Hematopoietic multipotent progenitor cell treated with erythropoietin and hydrocortisone succinate and interleukin-3 and kit ligand, for 8 days (in vitro differentiated cells): ENCODE results near the gene IDI2.

Source experiments
- DNase-seq: peaks from one replicate; pipeline ENCODE4 v3.0.0-alpha.2; 2015

The IDI2 gene

GRCh38 chr10:976316-976715 lies 49.3 kb downstream of the IDI2 start:
- no peak for DNase-seq

DNA sequence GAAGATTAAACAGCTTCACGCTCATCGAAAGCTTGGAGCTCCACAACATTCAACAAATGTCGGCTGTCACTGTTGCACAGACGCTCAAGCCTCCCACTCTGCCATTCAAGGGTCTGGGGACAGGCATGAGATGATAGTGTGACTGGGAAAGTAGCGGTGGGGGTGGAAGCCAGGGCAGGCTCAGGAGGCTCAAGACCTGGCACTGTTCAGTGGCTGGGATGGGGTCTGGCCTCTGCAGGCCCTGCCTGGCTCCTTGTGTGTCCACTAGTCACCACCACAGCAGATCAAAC lies 50.9 kb downstream of the IDI2 start:
- DNase-seq, result no peak

DNA sequence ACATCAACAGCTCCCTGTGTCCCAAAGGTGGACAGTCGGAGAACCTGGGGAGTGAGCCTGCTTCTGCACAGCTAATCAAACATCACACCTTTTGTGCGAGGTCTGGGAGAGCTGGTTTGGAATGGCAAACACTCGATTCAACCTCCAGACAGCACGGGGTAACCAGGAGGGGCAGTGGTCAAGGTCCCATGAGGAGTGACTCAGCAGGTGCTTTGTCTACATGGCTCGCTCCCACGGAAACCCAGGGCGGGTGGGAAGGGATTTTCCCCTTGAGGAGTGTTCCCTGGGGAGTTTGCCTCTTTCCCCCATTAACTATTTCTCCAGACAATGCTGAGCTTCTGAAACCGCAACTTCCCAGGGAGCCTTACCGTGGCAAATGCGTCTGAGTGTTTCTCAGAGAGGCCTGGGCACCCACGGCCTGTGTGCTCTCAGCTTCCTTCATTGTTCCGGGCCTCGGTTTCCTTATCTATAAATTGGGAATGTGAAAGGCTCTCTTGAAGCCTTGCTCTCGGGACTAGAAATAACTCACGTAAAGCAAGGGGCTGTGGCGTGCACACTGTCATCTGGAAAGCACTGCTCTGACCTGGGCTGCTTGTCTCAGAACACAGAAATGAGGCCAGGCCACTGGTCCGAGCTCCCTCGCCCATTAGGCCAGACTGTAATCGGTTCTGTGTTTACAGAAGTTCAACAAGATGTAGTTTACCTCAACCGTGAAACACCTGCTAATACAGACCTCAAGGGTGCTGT lies 51.4 kb downstream of the IDI2 start:
- no peak for DNase-seq

DNA sequence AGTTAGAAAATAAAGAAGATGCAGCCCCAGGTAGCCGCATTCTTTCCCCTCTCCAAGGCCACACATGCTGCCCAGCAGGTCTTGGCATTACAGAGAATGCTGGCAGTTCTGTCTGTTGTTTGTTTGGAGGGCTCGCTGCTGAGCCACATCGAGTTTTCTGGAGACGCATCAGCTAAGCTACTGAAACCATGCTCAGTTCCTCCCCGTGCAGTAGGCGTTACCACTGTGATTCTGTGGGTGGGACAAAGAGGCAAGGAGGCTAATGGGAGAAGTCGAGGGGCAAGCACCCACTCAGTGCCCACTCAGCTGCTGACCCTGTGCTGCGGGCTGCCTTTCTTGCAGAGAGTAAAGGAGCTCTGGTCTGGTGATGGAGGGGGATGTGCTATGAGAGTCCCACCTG lies 52.9 kb downstream of the IDI2 start:
- DNase-seq, result no peak

GRCh38 chr10:971613-972012 lies 54.0 kb downstream of the IDI2 start:
- no peak for DNase-seq

DNA sequence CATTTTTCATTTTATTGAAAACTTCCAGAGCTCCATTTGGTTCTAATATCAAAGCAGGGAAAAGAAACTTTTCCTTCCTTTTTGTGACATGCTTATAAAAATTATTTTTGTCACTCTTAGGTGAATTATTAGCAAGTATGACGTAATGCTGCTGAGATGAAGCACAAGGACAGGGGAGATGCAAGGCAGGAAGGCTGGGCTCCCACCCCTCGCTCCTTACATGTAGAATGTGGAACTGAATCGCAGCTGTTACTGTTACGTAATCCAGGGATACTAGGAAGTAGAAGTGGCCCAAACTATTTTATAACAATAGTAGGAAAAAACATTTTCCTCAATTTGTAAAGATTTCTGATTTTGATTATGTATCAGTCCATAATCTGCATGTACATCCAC lies 54.5 kb downstream of the IDI2 start:
- DNase-seq, result no peak

DNA sequence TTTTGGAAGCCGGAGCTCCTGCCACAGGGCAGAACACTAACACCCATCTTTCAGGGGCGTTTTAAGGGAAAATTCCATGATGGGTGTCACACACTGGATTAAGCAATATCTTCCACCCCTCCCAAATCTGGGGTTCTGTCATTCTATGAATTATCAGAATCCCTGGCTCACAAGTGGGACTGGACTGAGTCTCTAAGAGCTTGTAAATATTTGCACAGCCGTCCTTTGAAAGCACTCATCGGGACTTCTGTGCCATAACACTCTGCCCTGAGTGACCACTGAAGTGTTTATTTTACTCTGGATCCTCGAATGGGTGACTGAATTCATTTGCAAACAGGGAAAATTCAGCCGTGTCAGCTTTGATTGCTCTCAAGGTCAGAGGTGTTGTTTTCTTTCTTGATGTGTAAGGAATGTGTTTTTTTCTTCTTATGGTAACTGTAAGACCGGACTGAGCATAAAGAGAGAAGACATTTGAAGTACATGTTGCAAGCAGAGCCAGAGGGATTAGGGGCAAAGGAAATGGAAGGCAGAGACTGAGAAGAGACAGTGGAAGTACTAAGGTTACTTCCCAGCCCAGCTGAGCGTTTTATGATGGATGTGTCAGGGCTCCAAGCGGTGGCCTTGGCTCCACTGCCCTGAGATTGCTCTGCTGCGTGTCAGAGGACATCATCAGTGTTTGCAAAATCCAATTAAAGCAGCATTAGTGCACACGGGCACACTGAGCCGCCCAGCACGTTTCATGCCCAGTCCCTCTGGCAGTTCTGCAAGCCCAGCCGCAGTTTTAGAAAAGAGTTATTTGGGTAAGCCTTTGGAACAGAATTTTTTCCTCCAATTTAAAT lies 55.1 kb downstream of the IDI2 start:
- DNase-seq, result no peak

DNA sequence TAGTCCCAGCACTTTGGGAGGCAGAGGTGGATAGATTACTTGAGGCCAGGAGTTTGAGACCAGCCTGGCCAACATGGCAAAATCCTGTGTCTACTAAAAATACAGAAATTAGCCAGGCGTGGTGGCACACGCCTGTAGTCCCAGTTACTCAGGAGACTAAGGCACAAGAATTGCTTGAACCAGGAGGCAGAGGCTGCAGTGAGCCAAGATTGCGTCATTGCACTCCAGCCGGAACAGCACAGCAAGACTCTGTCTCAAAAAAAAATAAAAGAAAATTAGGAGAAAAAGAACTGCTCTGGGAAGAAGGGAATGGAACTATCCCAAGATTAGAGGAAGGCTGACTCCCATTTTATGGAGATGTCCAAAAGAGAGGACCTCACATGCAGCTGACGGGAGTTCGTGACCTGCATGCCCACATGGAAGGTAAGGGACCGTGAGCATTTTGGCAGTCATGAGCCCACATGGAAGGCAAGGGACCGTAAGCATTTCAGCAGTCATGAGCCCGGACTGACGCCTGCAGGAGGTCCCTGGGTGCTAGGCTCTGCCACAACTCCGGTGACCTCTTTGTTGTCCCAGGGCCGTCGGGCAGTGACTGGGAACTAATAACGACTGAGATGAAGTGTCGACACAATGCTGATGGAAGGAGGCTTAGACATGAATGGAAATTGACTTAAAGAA lies 56.0 kb downstream of the IDI2 start:
- DNase-seq, result no peak
